HG03378 (cell line): ENCODE measurements around the gene PIAS4.

Experiments
- ATAC-seq: cut with Tn5 transposase; IDR thresholded peaks from one replicate; pipeline ENCODE4 v1.9.1; 2021; ENCODE audit warnings: mild to moderate bottlenecking, moderate library complexity; ENCODE audit not compliant: unreplicated experiment

Gene PIAS4

DNA sequence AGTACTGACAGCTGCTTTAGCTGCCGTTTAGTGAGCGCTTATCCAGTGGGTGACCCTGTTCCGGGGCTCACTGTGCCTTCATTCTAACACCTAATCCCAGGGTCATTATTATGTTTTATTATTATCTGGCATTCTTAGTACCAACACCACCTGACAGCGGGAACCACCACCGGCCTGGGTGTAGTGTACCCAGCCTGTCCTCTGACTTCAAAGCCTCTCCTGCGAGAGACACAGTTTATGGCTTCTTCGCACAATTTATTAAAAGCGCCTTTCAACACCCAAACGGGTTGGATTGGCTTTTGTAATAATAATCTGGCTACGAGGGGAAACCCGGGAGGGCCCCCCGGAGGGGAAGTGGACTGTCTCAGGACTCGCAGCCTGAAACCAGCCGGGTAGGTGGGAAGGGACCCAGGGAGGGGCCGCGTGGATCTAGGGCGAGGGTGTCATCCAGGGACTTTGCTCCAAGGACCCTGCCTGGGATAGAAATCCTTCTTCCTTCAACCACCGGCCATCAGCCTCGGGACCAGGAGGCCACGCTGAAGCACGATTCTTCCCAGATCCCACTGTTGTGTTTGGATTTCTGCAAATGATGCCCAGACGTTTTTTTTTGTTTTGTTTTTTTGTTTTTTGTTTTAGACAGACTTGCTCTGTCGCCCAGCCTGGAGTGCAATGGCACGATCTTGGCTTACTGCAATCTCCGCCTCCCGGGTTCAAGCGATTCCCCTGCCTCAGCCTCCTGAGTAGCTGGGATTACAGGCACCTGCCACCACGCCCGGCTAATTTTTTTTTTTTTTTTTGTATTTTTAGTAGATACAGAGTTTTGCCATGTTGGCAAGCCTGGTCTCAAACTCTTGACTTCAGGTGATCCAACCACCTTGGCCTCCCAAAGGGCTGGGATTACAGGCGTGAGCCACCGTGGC is 60.8 kb downstream of the PIAS4 start:
- no peak for ATAC-seq

DNA sequence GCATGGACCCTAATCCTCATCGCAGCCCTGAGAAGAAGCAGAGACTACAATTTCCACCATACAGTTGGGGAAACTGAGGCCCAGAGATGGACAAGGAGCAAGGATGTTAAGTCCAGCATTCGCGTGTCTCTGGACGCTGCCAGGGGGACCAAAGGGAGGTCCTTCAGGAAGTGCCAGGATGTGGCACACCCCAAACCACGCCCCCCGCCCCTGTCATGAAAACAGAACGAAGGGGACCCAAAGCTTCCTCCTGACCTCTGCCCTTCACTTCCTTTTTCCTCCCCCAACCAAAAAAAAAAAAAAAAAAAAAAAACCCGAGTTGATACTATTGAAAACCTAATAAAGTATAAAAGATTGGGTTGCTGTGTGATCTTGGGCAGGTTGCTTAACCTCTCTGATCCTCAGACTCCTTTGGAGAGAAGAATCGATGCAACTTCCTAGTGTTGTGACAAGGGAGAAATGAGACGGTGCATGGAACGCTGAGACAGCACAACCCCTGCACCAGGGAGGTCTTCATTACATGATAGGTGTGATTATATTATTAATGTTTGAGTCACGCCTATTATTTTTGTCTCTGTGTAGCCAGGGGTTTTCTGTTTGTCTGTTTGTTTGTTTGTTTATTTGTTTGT is 61.9 kb downstream of the PIAS4 start:
- no peak for ATAC-seq

DNA sequence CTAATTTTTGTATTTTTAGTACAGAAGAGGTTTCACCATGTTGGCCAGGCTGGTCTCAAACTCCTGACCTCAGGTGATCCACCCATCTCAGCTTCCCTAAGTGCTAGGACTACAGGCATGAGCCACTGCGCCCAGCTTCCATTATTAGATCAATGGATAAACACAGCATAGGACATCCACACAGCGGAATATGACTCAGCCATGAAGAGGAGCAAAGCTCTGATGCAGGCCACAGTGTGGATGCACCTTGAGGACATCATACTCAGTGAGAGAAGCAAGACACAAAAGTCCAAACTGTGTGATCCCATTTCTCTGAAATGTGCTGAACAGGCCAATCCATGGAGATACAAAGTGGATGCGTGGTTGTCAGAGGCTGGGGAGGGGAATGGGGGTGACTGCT is 64.1 kb downstream of the PIAS4 start:
- no peak for ATAC-seq

DNA sequence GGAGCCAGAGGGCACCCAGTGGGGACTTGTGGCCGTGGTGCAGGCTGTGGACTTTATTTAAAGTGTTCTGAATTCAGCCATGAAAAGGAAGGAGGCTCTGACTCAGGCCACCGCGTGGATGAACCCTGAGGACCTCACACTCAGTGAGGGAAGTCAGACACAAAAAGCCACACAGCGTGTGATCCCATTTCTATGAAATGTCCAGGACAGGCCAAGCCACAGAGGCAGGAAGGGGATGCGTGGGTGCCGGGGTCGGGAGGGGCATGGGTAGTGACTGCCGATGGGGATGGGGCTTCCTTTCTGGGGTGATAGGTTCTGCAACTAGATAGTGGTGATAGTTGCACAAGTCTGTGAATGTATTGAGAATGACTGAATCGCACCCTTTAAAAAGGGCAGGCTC is 67.8 kb downstream of the PIAS4 start:
- ATAC-seq = no peak

DNA sequence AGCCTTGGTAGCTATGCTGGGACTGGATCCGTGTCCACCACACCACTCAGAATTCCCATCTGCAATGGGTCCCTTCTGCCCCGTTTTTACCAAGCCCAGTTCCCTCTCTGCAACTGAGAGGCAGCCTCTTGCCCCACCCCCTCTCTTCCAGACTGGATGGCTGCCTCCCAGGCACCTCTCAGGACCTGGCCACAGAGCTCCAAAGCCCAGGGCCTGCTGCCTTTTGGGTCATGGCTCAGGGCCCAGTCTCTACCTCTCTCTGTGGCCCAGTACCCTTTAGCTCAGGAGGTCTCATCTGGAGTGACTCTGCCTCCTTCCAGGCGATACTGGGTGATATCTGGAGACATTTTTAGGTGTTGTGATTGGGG is 69.5 kb downstream of the PIAS4 start:
- no peak for ATAC-seq

DNA sequence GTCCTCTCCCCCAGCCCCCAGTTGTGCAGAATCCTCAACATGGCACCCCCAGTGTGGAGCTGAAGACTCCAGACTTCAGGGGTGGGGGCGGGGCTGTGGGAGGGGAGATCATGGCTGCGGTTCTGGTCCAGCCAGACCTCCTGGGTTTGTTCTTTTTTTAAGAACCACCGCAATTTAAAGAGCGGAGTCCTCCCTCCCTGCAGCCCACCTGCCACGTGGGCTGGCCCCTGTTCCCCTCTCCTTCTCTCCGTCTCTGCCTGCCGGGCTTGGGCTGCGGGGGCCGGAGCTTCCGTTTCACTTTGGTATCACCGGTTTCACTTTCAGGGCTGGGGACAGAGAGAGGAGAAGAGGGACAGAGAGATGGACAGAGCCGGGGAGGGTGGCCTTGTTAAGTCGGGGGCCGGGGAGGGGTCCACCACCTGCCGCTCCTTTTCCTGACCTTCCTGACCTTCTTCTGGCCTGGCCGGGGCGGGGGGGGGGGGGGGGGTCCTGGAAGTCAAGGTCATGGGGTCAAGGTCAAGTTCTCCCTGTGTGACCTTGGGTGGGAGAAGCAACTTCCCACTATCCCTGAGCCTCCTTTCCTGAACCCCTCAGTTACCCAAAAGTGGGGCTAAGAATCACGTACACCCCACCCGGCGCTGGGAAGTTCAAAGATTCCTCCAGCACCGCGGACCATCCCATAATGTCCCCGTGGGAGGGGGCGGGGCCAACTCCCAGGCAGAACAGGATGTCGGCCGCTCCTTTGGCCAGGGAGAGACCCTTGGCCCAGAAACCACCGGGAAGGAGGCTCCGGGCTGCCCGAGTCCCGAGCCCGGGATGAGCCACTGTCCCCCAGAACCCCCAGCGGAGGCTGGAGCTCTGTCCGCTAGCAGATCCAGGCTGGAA is 70.5 kb downstream of the PIAS4 start:
- ATAC-seq = no peak

DNA sequence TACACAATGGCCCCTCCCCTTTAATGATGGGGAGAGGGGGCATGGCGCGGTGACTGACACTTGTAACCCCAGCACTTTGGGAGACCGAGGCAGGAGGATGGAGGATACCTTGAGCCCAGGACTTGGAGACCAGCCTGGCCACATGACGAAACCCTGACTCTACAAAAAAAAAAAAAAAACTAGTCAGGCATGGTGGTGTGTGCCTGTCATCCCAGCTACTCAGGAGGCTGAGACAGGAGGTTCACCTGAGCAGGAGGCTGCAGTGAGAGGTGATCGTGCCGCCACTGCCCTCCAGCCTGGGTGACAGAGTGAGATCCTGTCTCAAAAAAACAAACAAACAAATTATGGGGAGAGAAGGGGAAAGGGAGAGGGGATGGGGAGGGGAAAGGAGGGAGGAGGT is 72.9 kb downstream of the PIAS4 start:
- ATAC-seq = no peak

DNA sequence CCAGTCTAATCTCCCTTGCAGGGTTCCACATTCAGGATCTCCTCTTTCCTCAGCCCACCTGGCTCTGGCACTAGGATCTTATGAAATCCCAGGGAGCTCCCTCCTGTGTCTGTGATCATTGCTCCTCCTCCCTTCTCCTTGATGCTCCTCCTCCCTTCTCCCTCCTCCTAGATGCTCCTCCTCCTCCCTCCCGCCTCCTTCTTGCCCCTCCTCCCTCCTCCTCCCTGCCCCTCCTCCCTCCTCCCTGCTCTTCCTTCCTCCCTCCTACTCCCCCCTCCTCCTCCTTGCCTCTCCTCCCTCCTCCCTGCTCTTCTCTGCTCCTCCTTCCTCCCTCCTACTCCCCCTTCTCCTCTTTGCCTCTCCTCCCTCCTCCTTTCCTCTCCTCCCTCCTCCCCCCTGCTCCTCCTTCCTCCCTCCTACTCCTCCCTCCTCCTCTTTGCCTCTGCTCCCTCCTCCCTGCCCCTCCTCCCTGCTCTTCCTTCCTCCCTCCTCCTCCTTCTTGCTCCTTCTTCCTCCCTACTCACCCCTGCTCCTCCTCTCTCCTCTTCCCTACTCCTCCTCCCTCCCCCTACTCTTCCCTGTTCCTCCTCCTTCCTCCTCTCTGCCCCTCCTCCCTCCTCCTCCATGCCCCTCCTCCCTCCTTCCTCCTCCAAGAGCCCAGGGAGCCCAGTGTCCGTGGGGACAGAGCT is 74.0 kb downstream of the PIAS4 start:
- no peak for ATAC-seq

DNA sequence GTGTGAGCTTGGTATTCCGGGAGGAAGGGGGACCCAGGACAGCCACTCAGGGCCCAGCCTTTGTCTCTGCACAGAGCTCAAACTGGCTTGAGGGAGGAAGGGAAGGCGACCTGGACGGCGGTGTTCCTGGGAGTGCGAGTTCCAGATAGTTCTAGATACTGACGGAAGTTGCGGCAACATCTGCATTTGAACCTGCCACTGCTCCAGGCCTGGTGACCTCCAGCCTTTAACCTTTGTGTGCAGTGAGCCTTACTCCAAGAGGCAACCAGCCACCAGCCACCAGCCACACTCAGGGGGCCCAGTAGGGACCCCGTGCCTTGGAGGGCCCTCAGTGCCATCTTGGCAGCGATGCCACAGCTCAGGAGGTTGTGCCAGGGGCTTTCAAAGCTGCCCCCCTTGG is 74.6 kb downstream of the PIAS4 start:
- ATAC-seq = no peak

DNA sequence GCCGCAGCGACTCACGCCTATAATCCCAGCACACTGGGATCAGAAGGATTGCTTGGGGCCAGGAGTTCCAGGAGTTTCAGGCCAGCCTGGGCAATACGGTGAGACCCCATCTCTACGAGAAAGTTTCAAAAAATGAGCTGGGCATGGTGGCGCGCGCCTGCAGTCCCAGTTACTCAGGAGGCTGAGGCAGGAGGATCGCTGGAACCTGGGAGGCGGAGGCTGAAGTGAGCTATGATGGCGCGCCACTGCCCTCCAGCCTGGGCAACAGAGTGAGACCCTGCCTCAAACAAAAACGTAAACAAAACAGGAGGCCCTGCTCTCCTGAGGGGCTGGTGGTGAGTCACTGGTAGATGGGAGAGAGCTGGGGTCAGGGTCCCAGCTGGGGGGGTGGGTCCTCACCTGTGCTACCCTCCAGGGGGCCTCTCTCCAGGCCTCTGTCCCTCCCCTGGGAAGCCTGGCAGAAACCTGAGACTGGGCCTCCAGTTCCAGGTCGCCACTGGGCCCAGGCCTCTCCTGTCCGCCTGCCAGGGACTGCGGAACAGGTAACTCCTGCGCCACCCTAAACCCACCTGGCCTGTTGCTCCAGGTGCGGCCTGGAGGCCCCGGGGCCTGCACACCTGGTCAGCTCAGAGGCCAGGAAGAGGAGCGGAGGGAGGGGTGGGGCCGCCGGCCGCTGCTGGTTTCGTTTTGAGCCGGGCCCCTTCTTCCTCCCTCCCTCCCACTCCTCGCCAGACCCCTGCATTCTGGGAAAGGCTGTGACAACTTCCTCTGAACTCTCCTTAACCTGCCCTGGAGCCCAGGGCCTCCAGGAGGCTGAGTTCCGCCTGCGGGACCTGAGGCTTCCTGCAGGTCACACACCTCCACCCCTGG is 76.4 kb downstream of the PIAS4 start:
- ATAC-seq = no peak

DNA sequence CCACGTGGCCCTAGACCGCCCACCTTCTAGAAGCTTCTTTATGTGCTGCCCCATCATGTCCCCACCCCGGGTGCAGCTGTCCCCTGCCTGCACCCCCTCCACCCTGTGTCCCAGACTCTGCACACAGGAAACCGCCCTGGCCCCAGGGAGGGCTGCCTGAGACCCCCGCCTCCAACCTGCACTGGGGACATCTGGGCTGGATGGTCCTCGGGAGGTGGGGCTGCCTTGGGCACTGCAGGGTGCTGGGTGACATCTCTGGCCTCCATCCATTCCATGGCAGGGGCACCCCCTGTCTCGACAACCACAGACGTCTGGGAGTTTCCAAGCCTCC is 77.0 kb downstream of the PIAS4 start:
- ATAC-seq = no peak

DNA sequence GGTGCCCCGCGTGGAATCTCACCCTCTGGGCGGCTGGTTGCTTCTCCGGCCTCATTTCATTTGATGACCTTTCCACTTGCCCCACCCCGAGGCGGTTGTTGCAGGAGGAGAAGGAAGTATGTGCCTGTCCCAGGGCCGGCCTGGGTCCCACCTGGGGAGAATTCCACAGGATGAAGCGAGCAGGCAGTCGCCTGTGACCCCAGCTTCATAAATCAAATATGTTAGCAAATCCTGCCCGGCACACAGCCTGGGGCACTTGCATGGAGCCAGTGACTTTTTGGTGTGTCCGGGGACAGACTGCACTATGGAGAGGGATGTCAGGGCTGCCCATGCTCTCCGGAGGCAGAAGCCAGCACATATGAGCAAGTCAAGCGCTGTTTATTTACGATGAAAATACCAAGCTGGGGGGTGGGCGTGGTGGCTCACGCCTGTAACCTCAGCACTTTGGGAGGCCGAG is 78.9 kb downstream of the PIAS4 start:
- no peak for ATAC-seq

DNA sequence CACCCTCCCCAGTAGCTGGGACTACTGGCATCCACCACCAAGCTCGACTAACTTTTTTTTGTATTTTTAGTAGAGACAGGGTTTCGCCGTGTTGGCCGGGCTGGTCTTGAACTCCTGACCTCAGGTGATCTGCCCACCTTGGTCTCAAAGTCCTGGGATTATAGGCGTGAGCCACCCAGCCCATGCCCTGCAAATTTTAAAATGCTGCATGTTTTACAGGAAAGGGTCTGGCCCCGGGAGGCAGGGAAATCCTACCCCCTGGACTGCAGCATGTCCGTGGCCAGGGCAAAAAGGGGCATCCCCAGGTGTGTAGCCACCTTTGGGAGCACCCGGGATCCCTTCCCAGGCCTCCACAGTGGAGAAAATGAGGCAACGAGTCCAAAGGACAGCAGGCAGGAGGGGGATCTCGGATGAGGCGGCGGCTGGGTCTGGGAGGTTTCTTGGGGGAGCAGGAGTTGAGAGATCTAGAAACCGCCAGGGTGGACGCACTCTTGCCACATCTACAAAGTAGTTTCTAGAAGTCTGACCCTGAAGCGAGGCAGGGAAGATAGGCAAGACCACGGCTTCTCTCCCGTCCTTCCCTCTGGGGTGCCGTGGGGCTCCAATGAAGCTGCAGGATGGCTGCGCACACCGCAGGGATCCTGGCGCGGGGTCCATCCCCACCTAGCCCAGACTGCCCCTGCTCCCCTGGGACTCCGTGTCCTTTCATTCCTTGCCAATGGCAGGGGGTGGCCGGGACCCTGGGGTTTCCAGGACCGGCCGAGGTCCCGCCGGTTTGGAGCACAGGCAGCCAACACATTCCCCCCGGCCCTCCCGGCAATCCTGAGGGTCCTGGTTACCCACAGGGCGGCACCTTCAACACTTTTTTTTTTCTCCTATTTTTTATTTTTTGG is 80.5 kb downstream of the PIAS4 start:
- ATAC-seq = no peak

DNA sequence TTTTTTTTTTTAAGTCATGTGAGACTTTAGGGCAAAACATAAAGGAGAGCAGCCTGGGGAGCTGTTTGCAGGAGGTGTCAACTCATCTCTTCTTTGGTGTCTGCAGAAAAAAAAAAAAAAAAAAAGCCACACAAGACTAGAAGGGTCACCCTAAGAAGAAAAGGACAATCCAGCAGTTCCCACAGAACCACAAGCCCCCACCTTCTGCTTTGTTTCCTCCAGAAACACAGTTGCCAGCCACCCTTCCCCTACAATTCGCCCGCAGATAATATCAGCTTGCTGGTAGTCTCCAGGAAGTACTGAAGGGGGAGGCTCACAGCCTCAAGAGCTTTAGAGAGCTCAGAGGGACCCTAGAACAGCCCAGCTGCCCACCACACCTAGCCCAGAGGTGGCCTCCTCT is 81.4 kb downstream of the PIAS4 start:
- ATAC-seq = no peak
